DLD1 (cell line): Measurements from ENCODE around the gene VPS33B.

Experiments
- in situ Hi-C: cut with HindIII; loops from 2 replicates; pipeline ENCODE4 v1.10.0; 2017; ENCODE audit warnings: low sequenced_read_pairs

Gene VPS33B

GRCh38 chr15:90986790-90987507 lies 35.4 kb downstream of the VPS33B start:
- in situ Hi-C loops = no loop called here

DNA sequence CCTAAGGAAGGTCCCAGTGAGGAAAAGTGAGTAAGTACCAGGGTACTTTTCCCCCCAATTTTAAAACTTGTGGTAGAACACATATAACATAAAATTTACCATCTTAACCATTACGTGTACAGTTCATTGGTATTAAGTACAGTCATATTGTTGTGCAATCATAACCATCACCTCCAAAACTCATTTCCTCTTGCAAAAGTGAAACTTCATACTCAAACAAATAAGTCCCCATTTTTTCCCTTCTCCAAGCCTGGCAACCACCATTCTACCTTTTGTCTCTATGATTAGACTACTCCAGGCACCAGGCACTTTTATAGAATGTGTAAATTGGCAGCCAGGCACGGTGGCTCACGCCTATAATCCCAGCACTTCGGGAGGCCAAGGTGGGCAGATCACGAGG lies 40.3 kb downstream of the VPS33B start:
- in situ Hi-C loops = no loop called here

- in situ Hi-C loops = no loop called here
These were observed 40.7 kb downstream of the VPS33B start for GRCh38 chr15:90981681-90982080.

DNA sequence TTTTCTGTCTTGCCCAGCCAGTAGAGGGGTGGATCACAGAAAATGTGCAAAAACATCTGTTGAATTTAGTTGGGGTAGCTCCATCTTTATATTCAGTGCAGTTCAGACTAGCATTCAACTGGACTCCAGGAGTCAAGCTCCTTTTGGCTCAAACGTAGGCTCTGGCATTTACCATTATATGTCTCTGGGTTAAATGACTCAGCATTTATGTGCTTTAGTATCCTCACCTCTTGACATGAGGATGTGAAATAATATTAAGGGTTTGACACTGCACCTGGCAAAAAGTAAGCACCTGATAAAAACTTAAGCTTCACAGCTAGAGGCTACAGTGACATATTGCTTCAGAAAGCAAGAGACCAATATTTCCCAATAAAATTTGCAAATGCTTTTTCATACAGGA lies 42.8 kb downstream of the VPS33B start:
- in situ Hi-C loops = no loop called here

GRCh38 chr15:90974216-90974615 lies 48.2 kb downstream of the VPS33B start:
- in situ Hi-C loops = no loop called here

GRCh38 chr15:90972133-90972532 lies 50.3 kb downstream of the VPS33B start:
- in situ Hi-C loops = no loop called here

- in situ Hi-C loops = no loop called here
These were observed 52.1 kb downstream of the VPS33B start for GRCh38 chr15:90970274-90970673.

DNA sequence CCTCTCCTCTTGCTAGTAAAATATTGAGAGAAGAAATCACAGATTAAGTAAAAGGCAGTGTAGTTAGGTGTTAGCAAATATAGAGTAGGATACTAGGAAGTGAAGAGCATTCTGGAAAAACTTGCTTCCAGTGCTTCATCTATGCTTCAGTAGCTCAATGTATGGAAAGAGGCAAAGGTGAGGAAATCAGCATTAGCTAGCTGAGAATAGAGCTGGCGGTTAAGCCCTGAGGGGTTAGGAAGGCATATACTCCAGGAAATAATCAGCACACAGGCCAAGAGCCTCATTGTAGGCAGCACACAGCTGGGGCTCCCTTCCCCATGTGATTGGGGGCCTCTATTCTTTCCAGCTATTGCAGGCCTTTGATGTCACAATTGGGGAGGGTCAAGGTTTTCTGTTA lies 54.0 kb downstream of the VPS33B start:
- in situ Hi-C loops = no loop called here

GRCh38 chr15:90967206-90967605 lies 55.2 kb downstream of the VPS33B start:
- in situ Hi-C loops = no loop called here

DNA sequence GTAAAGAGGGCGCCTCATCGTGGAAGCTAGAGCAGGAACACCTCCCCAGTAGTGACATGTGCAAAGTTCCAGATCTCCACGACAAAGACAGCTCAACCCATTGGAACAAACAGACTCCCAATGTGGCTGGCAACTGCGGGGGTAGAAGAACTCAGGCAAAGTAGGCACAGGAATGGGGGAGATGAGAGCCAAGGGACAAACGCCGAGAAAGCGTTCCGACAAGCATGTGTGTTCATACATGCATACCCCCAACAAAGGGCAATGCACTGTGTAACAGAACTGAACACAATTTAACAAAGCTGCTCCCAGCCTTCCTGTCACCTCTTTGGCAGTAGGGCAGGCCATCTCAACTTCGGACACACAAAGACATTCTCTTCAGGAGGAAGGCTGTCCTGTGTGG lies 56.1 kb downstream of the VPS33B start:
- in situ Hi-C loops = no loop called here

DNA sequence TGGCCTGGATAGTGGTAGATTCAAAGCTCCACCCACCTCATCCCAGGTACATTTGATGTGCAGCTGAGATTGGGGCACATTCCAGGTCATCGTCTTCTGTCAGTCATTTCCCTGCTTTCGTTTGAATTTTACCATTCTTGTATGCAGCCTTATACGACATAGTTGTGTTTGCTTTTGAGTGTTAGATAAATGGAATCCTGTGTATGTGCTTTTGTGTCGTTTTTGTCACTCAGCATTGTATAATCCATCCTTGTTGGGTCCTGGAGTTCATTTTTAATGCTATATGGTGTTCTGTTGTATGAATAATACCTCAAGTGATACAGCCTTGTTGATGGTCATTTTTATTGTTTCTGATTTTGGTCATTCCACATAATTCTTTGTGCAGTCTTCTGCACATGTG lies 60.4 kb downstream of the VPS33B start:
- in situ Hi-C loops = no loop called here

DNA sequence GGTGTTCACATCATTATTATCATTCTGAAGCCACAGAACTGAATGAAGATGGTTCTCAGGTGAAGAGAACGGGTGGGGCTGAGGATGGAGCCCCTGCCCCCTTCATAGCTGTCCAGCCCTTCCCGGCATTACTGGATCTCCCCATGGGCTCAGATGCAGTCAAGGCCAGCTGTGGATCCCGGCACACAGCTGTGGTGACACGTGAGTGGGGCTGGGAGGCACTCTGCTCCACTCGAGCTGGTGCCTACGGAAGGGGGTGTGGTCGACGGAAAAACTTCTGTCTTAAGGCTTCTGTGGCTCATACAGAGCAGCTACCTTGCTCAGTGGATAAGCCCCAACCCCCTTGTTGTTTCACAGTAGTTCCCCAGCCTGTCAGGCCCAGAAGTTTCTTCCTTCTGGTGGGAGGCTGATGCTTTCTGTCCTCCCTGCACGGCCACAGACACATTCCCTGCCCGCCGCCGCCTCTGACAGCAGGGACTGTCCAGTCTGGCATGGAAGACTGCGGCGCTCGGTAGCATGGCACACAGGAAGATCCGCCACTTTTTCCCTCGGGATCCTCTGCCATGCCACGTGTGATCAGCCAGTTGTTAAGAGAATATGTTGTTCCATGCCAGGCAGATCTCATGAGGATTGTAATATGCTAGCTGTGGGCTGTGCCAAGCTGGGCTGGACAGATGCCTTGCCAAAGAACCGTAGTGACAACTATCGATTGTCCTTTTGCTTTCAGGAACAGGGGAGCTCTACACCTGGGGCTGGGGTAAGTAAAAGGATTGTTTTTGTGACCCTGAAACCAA lies 61.9 kb downstream of the VPS33B start:
- in situ Hi-C loops = no loop called here

DNA sequence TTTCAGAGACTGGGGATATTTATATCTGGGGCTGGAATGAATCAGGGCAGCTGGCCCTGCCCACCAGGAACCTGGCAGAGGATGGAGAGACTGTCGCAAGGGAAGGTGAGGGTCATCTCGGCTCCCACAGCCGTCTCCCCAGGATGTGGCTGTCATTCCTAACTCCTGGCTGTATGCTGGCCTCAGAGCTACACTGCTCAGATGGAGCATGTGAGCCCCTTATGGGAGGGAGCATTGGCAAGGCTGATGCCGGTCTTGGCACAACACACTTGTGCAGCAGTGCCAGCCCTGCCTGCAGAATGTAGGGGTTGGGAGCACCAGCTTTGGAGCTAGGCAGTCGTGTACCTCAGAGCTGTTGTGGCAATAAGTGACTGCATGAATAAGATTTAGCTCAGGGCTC lies 62.5 kb downstream of the VPS33B start:
- in situ Hi-C loops = no loop called here

- in situ Hi-C loops = no loop called here
These were observed 63.3 kb downstream of the VPS33B start for GRCh38 chr15:90959028-90959595.

- in situ Hi-C loops = no loop called here
These were observed 64.6 kb downstream of the VPS33B start for GRCh38 chr15:90957791-90958190.

- in situ Hi-C loops = no loop called here
These were observed 65.2 kb downstream of the VPS33B start for GRCh38 chr15:90957031-90957790.

DNA sequence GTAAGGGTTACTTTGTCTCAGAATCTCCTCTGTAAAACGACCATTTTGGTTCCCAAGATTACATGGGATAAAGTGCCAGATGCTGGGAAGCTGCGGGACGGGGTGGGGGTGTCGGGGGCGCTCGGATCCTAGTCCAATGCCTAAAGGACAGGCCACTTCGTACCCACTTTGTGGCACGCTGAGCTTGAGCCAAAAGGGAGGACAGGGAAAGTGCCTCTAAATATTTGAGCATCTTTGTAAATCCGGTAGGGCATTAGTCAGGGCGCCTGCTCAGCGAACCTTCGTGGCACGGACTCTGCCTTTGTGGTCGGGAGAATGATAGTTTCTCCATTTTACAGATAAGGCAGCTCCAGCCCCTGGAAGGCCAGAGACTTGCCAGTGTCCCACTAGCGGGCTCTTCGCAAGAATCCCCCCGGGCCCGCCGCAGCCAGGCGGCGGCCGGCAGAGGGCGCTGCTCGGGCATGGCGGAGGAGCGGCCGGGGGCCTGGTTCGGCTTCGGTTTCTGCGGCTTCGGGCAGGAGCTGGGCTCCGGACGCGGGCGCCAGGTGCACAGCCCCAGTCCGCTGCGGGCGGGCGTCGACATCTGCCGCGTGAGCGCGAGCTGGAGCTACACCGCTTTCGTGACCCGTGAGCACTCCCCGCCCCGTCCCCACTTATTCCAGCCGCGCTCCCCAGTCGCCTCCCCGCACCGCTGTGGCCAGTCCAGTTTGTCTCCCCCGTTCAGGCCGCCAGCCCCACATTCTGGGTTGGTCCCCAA lies 65.9 kb downstream of the VPS33B start:
- in situ Hi-C loops = no loop called here

DNA sequence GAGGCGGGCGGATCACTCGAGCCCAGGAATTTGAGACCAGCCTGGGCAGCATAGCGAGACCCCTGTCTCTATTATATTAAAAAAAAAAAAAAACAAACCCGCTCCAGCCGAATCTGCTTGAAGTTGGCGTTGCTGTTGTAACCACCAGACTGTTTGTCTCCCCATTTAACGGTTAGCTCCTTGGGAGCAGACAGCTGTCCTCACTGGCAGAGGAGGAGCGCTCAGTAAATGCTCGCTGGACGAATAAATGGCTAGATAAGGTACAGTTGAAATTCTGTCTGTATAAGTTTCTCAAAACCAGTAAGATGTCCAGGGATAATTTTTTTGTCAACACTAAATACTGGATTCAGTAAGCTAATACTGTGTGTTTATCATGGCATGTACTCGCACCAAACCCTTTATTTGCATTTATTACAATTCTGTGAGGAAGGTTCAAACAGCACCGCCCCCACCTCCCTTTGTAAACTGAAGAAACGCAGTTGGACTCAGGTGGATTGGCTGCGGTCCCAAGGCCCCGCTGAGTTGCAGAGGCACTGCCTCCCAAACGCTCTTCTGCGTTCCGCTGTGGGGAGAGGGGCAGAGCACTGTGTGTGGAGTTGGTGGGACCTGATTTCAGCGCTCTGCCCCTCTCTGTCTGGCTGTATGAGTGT lies 66.6 kb downstream of the VPS33B start:
- in situ Hi-C loops = no loop called here

GRCh38 chr15:90954712-90955623 lies 67.4 kb downstream of the VPS33B start, which contains the start of gene RCCD1:
TSS of gene RCCD1 (plus strand) at chr15:90954884. CDS start at chr15:90956735, 1,851 bp downstream.
- in situ Hi-C loops = no loop called here
